Loucy (cell line): Measurements from ENCODE around the gene SGMS1.

Experiments used
- EZH2phosphoT487 ChIP-seq: fragments of 200-600 bp; IDR thresholded peaks from 2 replicates; pipeline ENCODE4 v1.6.1; 2018; ENCODE audit warnings: antibody characterized with exemption, mild to moderate bottlenecking, moderate library complexity, borderline replicate concordance
- TF ChIP-seq, protein P1 (sequence below): fragments of 200-600 bp; sonication (generic); conservative IDR thresholded peaks from 2 replicates; pipeline ENCODE4 v1.5.1; 2014; ENCODE audit warnings: mild to moderate bottlenecking, antibody characterized with exemption, low read length

DNA sequence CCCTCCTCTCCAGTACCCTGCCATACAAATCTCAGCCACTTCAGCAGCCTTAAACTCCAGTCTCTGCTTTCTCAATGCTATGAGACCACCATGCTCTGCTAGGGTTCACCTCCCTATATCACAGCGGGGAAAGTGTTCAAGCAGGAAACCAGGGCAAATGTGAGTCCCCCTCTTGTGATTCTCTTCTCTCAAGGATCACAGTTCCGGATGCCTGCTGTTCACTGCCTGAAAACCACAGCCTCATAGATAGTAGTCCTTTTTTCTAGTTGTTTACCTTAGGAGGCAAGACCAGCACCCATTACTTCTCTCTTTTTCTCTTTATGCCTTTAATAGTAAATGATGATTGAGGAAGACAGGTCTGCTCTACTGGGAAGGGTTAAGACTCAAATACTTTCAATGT, 100.8 kb downstream of the SGMS1 start:
- TF ChIP-seq, protein P1, sequence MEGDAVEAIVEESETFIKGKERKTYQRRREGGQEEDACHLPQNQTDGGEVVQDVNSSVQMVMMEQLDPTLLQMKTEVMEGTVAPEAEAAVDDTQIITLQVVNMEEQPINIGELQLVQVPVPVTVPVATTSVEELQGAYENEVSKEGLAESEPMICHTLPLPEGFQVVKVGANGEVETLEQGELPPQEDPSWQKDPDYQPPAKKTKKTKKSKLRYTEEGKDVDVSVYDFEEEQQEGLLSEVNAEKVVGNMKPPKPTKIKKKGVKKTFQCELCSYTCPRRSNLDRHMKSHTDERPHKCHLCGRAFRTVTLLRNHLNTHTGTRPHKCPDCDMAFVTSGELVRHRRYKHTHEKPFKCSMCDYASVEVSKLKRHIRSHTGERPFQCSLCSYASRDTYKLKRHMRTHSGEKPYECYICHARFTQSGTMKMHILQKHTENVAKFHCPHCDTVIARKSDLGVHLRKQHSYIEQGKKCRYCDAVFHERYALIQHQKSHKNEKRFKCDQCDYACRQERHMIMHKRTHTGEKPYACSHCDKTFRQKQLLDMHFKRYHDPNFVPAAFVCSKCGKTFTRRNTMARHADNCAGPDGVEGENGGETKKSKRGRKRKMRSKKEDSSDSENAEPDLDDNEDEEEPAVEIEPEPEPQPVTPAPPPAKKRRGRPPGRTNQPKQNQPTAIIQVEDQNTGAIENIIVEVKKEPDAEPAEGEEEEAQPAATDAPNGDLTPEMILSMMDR = no peak
- no peak for TF ChIP-seq EZH2phosphoT487
